PFSK-1 (cell line): ENCODE measurements around the gene PSMD8.

Experiments
- FOXP2 ChIP-seq: optimal IDR thresholded peaks from 2 replicates; pipeline ENCODE3; 2011; ENCODE audit warnings: borderline replicate concordance, control low read depth, inconsistent platforms; ENCODE audit not compliant: insufficient read depth; ENCODE audit errors: extremely low read length, extremely low read depth
- POLR2AphosphoS5 ChIP-seq: IDR thresholded peaks from 2 replicates; pipeline ENCODE4 v1.6.1; 2012; ENCODE audit warnings: low read depth, mild to moderate bottlenecking, control low read depth, low read length, moderate library complexity
- SIN3A ChIP-seq: IDR thresholded peaks from 2 replicates; pipeline ENCODE4 v1.6.1; 2012; ENCODE audit warnings: mild to moderate bottlenecking, low read length, moderate library complexity, borderline replicate concordance; ENCODE audit not compliant: insufficient read depth
- TAF1 ChIP-seq: IDR thresholded peaks from 2 replicates; pipeline ENCODE4 v1.6.1; 2012; ENCODE audit warnings: low read length, control low read depth, borderline replicate concordance; ENCODE audit not compliant: insufficient read depth
- TF ChIP-seq, protein P1 (sequence below), 2 experiments: IDR thresholded peaks; 2 replicates each; pipeline versions ENCODE4 v1.6.1 to v1.8.0; 2011 to 2012; ENCODE audit warnings: low read depth in 2 of 2, low read length in 2 of 2, control low read depth in 1 of 2, inconsistent platforms in 1 of 2, mild to moderate bottlenecking in 1 of 2, moderate library complexity in 1 of 2; ENCODE audit not compliant: insufficient read depth in 1 of 2

DNA sequence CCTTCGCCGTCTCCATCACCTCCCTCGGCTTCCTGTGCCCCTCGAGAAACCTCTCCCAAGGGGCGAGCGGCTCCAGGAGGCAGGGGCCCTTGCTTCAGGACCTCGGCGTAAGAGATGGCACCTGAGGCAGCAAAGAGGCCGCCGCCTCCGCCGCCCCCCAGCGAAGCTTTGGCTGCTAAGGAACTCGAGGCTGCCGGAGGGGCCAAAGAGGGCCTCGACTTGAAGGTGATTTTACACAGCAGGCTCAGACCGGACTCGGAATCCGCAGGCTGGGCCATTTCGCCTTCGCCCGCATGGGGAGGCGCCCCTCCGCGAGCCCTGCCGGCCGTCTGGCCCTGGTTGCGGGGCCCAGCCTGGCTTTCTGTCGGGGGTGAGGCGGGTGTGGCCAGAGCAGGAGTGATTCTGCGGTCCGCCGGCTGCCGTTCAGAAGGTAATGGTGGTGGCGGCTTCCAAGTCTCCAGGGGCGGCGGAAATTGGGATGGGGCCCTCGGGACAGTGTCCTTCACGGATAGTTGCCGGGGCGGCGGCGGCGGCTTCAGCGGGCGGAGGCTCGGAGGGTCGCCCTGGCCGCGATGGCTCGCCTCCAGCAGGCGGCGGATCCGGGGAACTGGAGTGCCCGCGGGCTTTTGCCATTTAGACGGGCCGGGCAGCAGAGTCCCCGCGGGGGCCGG, 12.1 kb downstream of the PSMD8 start:
- TF ChIP-seq TAF1 = no peak
- no peak for TF ChIP-seq POLR2AphosphoS5
- TF ChIP-seq SIN3A = no peak
- TF ChIP-seq, protein P1, sequence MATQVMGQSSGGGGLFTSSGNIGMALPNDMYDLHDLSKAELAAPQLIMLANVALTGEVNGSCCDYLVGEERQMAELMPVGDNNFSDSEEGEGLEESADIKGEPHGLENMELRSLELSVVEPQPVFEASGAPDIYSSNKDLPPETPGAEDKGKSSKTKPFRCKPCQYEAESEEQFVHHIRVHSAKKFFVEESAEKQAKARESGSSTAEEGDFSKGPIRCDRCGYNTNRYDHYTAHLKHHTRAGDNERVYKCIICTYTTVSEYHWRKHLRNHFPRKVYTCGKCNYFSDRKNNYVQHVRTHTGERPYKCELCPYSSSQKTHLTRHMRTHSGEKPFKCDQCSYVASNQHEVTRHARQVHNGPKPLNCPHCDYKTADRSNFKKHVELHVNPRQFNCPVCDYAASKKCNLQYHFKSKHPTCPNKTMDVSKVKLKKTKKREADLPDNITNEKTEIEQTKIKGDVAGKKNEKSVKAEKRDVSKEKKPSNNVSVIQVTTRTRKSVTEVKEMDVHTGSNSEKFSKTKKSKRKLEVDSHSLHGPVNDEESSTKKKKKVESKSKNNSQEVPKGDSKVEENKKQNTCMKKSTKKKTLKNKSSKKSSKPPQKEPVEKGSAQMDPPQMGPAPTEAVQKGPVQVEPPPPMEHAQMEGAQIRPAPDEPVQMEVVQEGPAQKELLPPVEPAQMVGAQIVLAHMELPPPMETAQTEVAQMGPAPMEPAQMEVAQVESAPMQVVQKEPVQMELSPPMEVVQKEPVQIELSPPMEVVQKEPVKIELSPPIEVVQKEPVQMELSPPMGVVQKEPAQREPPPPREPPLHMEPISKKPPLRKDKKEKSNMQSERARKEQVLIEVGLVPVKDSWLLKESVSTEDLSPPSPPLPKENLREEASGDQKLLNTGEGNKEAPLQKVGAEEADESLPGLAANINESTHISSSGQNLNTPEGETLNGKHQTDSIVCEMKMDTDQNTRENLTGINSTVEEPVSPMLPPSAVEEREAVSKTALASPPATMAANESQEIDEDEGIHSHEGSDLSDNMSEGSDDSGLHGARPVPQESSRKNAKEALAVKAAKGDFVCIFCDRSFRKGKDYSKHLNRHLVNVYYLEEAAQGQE (IDR thresholded peaks at IDR 0.05; ENCODE audit: insufficient read depth in 1 of 2, low read depth in 2 of 2, low read length in 2 of 2) = no peak
- TF ChIP-seq FOXP2 = no peak
